Renal pelvis (tissue), 12 donors: Measurements from ENCODE around the gene MARCOL. TPM values are rescaled to one million over a fixed set of nuclear protein-coding genes. Genes with fewer than 3 reads are reported as not detected.

Experiments used
- DNase-seq: peaks from one replicate; pipeline ENCODE4 v3.0.0-alpha.2; 2013
- long read RNA-seq, 16 experiments: transcript quantifications; one replicate each; lab custom pipeline, GENCODE V29; 2026
- polyA plus RNA-seq, 3 donors: library from polyadenylated mRNA; unstranded; fragments of 120-200 nt; gene quantifications; one replicate each; pipeline ENCODE4 v1.2.1, GENCODE V29; 2013; ENCODE audit not compliant: insufficient read length in 3 of 3

The MARCOL gene
- not detected for polyA plus RNA-seq
- long read RNA-seq, donor 1: 0 reads
- long read RNA-seq, donor 2: 0 reads
- long read RNA-seq, donor 3: 0 reads
- long read RNA-seq, donor 4: 0 reads
- long read RNA-seq, donor 5: 0 reads
- long read RNA-seq, donor 6: 0 reads
- long read RNA-seq, donor 7: 0 reads
- long read RNA-seq, donor 8: 0 reads
- long read RNA-seq, donor 9: 0 reads
- long read RNA-seq, donor 10: 0 reads
- long read RNA-seq, donor 11: 0 reads
- long read RNA-seq, donor 12: 0 reads
- long read RNA-seq, donor 13: 0 reads
- long read RNA-seq, donor 14: 0 reads
- long read RNA-seq, donor 15: 0 reads
- long read RNA-seq, donor 16: 0 reads

- DNase-seq: no peak
Measured at GRCh38 chr5:148238418-148238794, at the start of gene MARCOL. TSS of gene MARCOL (plus strand) at chr5:148238525. CDS start at chr5:148238598, 73 bp downstream.

- DNase-seq: no peak
Measured at GRCh38 chr5:148191010-148191409, 47.3 kb upstream of the MARCOL start.

GRCh38 chr5:148193202-148193601, 45.1 kb upstream of the MARCOL start:
- DNase-seq: no peak

- no peak for DNase-seq
Measured at GRCh38 chr5:148201151-148201550, 37.2 kb upstream of the MARCOL start.

GRCh38 chr5:148202531-148203203, 35.7 kb upstream of the MARCOL start, which contains the start of gene SPINK6:
TSS of gene SPINK6 (plus strand) at chr5:148203042. CDS start at chr5:148203097, 55 bp downstream.
- no peak for DNase-seq

GRCh38 chr5:148205044-148205806, 33.1 kb upstream of the MARCOL start:
- DNase-seq: no peak

GRCh38 chr5:148205865-148206264, 32.5 kb upstream of the MARCOL start:
- DNase-seq: no peak

GRCh38 chr5:148206620-148207019, 31.7 kb upstream of the MARCOL start:
- no peak for DNase-seq

GRCh38 chr5:148208226-148208625, 30.1 kb upstream of the MARCOL start:
- no peak for DNase-seq

GRCh38 chr5:148209151-148209770, 29.1 kb upstream of the MARCOL start:
- no peak for DNase-seq

- no peak for DNase-seq
Measured at GRCh38 chr5:148214665-148215185, 23.6 kb upstream of the MARCOL start.

- DNase-seq: no peak
Measured at GRCh38 chr5:148221508-148221907, 16.8 kb upstream of the MARCOL start.

- no peak for DNase-seq
Measured at GRCh38 chr5:148224117-148224742, 14.1 kb upstream of the MARCOL start.

- no peak for DNase-seq
Measured at GRCh38 chr5:148228392-148228984, 9.8 kb upstream of the MARCOL start.

GRCh38 chr5:148229840-148230239, 8.5 kb upstream of the MARCOL start:
- DNase-seq: no peak

- DNase-seq: no peak
Measured at GRCh38 chr5:148230240-148230639, 8.1 kb upstream of the MARCOL start.

GRCh38 chr5:148237785-148238417, 424 bp upstream of the MARCOL start:
- DNase-seq: peak; percentile 11

GRCh38 chr5:148248894-148249293, 10.6 kb downstream of the MARCOL start:
- no peak for DNase-seq

GRCh38 chr5:148255456-148255855, 17.1 kb downstream of the MARCOL start:
- DNase-seq: no peak

GRCh38 chr5:148259288-148259687, 21.0 kb downstream of the MARCOL start:
- DNase-seq: no peak

GRCh38 chr5:148261221-148261620, 22.9 kb downstream of the MARCOL start:
- DNase-seq: no peak
